Measurements from ENCODE around the gene SGPL1. TPM values are rescaled to one million over a fixed set of nuclear protein-coding genes. Genes with fewer than 3 reads are reported as not detected.

SGPL1 gene
- total RNA-seq, 2 donors from 2014 or later = 8.9 to 9.7 TPM

GRCh38 chr10:70891627-70892026 is 75.9 kb downstream of the SGPL1 start:
- TF ChIP-seq, protein P1, sequence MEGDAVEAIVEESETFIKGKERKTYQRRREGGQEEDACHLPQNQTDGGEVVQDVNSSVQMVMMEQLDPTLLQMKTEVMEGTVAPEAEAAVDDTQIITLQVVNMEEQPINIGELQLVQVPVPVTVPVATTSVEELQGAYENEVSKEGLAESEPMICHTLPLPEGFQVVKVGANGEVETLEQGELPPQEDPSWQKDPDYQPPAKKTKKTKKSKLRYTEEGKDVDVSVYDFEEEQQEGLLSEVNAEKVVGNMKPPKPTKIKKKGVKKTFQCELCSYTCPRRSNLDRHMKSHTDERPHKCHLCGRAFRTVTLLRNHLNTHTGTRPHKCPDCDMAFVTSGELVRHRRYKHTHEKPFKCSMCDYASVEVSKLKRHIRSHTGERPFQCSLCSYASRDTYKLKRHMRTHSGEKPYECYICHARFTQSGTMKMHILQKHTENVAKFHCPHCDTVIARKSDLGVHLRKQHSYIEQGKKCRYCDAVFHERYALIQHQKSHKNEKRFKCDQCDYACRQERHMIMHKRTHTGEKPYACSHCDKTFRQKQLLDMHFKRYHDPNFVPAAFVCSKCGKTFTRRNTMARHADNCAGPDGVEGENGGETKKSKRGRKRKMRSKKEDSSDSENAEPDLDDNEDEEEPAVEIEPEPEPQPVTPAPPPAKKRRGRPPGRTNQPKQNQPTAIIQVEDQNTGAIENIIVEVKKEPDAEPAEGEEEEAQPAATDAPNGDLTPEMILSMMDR (IDR thresholded peaks at IDR 0.05) = no peak
- Histone ChIP-seq H3K36me3 (no peaks in the 10 kb centered on the region), H3K9me3 (no peaks in the 10 kb centered on the region), H3K4me3 (no peak overlapping the region), H3K27me3 (no peaks in the 10 kb centered on the region), H3K27ac (no peak overlapping the region), H3K4me1 (peaks cover 0 to 17% of the 10 kb centered on the region in 2 donors)
- DNase-seq (ENCODE audit: low spot score) = no peak

DNA sequence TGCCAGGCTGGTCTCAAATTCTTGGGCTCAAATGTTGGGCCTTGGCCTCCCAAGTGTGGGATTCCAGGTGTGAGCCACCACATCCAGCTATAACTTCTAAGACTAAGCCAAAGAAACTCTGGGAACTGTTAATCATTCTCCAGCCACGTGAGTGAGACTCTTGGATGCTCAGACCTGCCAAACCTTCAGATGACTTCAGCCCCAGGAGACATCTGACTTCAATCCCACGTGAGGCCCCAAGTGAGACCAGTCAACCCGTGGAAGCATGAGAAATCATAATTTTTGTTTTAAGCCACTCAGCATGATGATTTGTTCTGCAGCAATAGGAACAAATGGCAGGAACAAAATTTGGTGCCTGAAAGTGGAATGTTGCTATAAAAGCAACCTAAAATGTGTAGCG is 76.9 kb downstream of the SGPL1 start:
- Histone ChIP-seq H3K4me3 (no peak overlapping the region), H3K4me1 (peaks cover 0 to 17% of the 10 kb centered on the region in 2 donors), H3K9me3 (no peaks in the 10 kb centered on the region), H3K27me3 (no peaks in the 10 kb centered on the region), H3K27ac (no peak overlapping the region), H3K36me3 (no peaks in the 10 kb centered on the region)
- TF ChIP-seq, protein P1 (IDR thresholded peaks at IDR 0.05) = no peak
- DNase-seq (ENCODE audit: low spot score) = no peak

DNA sequence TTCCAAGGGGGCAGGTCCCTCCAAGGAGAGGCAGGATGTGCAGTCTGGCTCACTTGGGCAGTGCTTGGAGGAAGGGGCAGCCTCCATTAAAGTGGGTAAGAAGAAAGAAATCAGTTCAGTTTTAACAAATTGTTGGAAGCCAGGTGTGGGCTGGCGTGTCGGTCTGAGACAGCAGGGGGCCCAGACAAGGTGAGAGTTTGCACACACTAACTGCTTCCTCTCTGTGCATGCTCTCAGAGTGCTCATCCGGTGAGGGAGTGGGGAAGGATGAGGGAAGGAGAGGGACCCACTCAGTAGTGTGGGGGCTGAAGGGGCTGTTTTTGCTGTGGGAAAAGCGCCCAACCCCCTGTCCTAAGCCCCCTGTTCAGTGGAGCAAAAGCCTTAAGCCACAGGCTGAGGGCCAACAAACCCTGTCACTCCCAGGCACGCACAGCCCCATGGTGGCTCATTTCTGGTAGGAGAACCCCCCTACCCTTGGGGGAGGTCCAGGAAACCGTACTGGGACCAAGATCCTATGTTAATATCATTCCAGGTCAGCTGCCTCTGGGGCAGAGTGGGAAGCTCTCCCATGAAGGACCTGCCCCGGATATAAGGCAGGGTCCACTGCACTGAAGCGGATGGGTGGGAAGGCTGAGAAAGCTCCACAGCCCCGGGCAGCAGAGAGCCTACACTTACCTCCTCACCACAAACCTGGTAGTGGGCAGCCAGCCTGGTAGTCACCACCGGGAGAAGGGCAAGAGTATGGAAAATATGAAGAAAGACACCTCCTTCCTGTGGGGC is 77.7 kb downstream of the SGPL1 start:
- Histone ChIP-seq H3K4me3 (no peak overlapping the region), H3K27me3 (no peaks in the 10 kb centered on the region), H3K4me1 (peaks cover 0 to 17% of the 10 kb centered on the region in 2 donors), H3K27ac (no peak overlapping the region), H3K9me3 (no peaks in the 10 kb centered on the region), H3K36me3 (no peaks in the 10 kb centered on the region)
- DNase-seq (ENCODE audit: low spot score) = no peak
- TF ChIP-seq, protein P1 (IDR thresholded peaks at IDR 0.05) = no peak

- Histone ChIP-seq H3K36me3 (no peaks in the 10 kb centered on the region), H3K27ac (no peak overlapping the region), H3K27me3 (no peaks in the 10 kb centered on the region), H3K4me1 (peaks cover 0 to 11% of the 10 kb centered on the region in 2 donors), H3K4me3 (no peak overlapping the region), H3K9me3 (no peaks in the 10 kb centered on the region)
- TF ChIP-seq, protein P1 (IDR thresholded peaks at IDR 0.05) = no peak
- no peak for DNase-seq (ENCODE audit: low spot score)
Observed at GRCh38 chr10:70894416-70894815, 78.7 kb downstream of the SGPL1 start.

- DNase-seq (ENCODE audit: low spot score) = no peak
- Histone ChIP-seq H3K27me3 (no peaks in the 10 kb centered on the region), H3K9me3 (no peaks in the 10 kb centered on the region), H3K4me1 (peaks cover 0 to 2% of the 10 kb centered on the region in 2 donors), H3K27ac (no peak overlapping the region), H3K36me3 (no peaks in the 10 kb centered on the region), H3K4me3 (no peak overlapping the region)
- TF ChIP-seq, protein P1 (IDR thresholded peaks at IDR 0.05) = no peak
Observed at GRCh38 chr10:70896551-70896950, 80.8 kb downstream of the SGPL1 start.

GRCh38 chr10:70898687-70899086 is 82.9 kb downstream of the SGPL1 start:
- no peak for DNase-seq (ENCODE audit: low spot score)
- no peaks in the 10 kb centered on the region for H3K9me3 ChIP-seq
- TF ChIP-seq, protein P1 (IDR thresholded peaks at IDR 0.05) = no peak
- no peak overlapping the region for H3K27ac ChIP-seq
- H3K4me1 ChIP-seq = no peaks in the 10 kb centered on the region
- H3K4me3 ChIP-seq = no peak overlapping the region
- no peaks in the 10 kb centered on the region for H3K27me3 ChIP-seq
- H3K36me3 ChIP-seq = no peaks in the 10 kb centered on the region
